Upper lobe of right lung (tissue), 1 donor: ENCODE data around the gene ATRIP. TPM values are rescaled to one million over a fixed set of nuclear protein-coding genes. Genes with fewer than 3 reads are reported as not detected.

Experiments
- ATAC-seq: fragments of 200-7000 bp; cut with Tn5 transposase; one replicate; pipeline ENCODE4 v1.9.1; 2020; ENCODE audit warnings: mild to moderate bottlenecking, moderate library complexity
- DNase-seq: peaks from one replicate; pipeline ENCODE4 v3.0.0-alpha.2; 2020
- H3K27ac ChIP-seq: fragments of 200-600 bp; one replicate; pipeline ENCODE4 v1.8.0; 2022
- H3K27me3 ChIP-seq: fragments of 200-600 bp; one replicate; pipeline ENCODE4 v1.8.0; 2022; ENCODE audit warnings: mild to moderate bottlenecking
- H3K36me3 ChIP-seq: fragments of 200-600 bp; one replicate; pipeline ENCODE4 v1.8.0; 2022
- H3K4me1 ChIP-seq: fragments of 200-600 bp; one replicate; pipeline ENCODE4 v1.8.0; 2022
- H3K4me3 ChIP-seq: fragments of 200-600 bp; one replicate; pipeline ENCODE4 v1.8.0; 2022; ENCODE audit warnings: mild to moderate bottlenecking
- H3K9me3 ChIP-seq: fragments of 200-600 bp; one replicate; pipeline ENCODE4 v1.8.0; 2022
- intact Hi-C: fragments of 100-400 bp; cut with DNase I; formaldehyde crosslinking; loops from one replicate; pipeline ENCODE4 v1.11.0; 2022
- total RNA-seq: library from RNA; stranded (reverse); fragmentation: NEBNext Ultra II Directional; extraction: Animal tissue kit (Norgen Biotek cat#: 25700); gene quantifications from one replicate; pipeline ENCODE4 v1.2.1, GENCODE V29; 2021
- TF ChIP-seq, protein P1 (sequence below): fragments of 200-600 bp; IDR thresholded peaks from one replicate; pipeline ENCODE4 v1.8.0; 2022; ENCODE audit warnings: antibody characterized with exemption
- donor health status: DM: no; HTN: yes; CAD: no; lungs with severe emphysema.

Gene ATRIP
- total RNA-seq, 1 donor from 2014 or later = 5.3 TPM

GRCh38 chr3:48500656-48501055 is 54.1 kb downstream of the ATRIP start:
- no peak overlapping the region for H3K27ac ChIP-seq
- H3K4me1 ChIP-seq = peaks cover 14% of the 10 kb centered on the region
- H3K4me3 ChIP-seq = no peak overlapping the region
- no peak for ATAC-seq
- H3K27me3 ChIP-seq = no peaks in the 10 kb centered on the region
- intact Hi-C loops = no loop called here
- DNase-seq = no peak
- H3K9me3 ChIP-seq = no peaks in the 10 kb centered on the region
- TF ChIP-seq, protein P1, sequence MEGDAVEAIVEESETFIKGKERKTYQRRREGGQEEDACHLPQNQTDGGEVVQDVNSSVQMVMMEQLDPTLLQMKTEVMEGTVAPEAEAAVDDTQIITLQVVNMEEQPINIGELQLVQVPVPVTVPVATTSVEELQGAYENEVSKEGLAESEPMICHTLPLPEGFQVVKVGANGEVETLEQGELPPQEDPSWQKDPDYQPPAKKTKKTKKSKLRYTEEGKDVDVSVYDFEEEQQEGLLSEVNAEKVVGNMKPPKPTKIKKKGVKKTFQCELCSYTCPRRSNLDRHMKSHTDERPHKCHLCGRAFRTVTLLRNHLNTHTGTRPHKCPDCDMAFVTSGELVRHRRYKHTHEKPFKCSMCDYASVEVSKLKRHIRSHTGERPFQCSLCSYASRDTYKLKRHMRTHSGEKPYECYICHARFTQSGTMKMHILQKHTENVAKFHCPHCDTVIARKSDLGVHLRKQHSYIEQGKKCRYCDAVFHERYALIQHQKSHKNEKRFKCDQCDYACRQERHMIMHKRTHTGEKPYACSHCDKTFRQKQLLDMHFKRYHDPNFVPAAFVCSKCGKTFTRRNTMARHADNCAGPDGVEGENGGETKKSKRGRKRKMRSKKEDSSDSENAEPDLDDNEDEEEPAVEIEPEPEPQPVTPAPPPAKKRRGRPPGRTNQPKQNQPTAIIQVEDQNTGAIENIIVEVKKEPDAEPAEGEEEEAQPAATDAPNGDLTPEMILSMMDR = no peak
- H3K36me3 ChIP-seq = peaks cover 14% of the 10 kb centered on the region

- intact Hi-C loops = no loop called here
- Histone ChIP-seq H3K36me3 (peaks cover 9% of the 10 kb centered on the region), H3K4me1 (peaks cover 14% of the 10 kb centered on the region), H3K9me3 (no peaks in the 10 kb centered on the region), H3K27me3 (no peaks in the 10 kb centered on the region), H3K27ac (no peak overlapping the region), H3K4me3 (no peak overlapping the region)
- ATAC-seq (no peak), DNase-seq (no peak)
- TF ChIP-seq, protein P1 = no peak
Measured at GRCh38 chr3:48501196-48501595, 54.7 kb downstream of the ATRIP start.

DNA sequence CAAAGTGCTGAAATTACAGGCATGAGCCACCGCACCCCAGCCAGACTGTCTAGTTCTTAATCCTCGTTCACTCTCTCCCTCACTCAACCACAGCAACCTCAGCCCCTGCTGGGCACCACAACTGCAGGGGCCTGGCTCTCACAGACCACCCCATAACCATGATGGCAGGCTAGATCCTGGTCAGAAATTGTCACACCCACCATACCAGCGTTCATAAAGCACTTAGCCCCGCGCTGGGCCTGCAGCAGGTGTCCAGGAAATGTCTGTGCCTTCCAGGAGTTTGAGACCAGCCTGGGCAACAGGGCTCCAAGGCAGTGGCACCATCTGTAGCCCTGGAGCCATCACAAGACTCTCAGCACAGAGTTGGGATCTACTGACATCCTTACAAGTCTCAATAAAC is 55.6 kb downstream of the ATRIP start:
- ATAC-seq (no peak), DNase-seq (no peak)
- Histone ChIP-seq H3K4me3 (no peak overlapping the region), H3K27ac (peak overlapping the region; percentile 91), H3K27me3 (no peaks in the 10 kb centered on the region), H3K4me1 (peaks cover 14% of the 10 kb centered on the region), H3K36me3 (peaks cover 7% of the 10 kb centered on the region), H3K9me3 (no peaks in the 10 kb centered on the region)
- TF ChIP-seq, protein P1 = no peak
- intact Hi-C loops = no loop called here

- H3K4me3 ChIP-seq = peak overlapping the region; percentile 67
- no peaks in the 10 kb centered on the region for H3K27me3 ChIP-seq
- H3K4me1 ChIP-seq = peaks cover 20% of the 10 kb centered on the region
- no peak for DNase-seq
- no peaks in the 10 kb centered on the region for H3K9me3 ChIP-seq
- H3K36me3 ChIP-seq = peaks cover 7% of the 10 kb centered on the region
- TF ChIP-seq, protein P1 = no peak
- H3K27ac ChIP-seq = peak overlapping the region; percentile 91
- no peak for ATAC-seq
- intact Hi-C loops = no loop called here
Measured at GRCh38 chr3:48502728-48503168, 56.2 kb downstream of the ATRIP start.

- ATAC-seq (peak; percentile 5), DNase-seq (peak; percentile 72)
- Histone ChIP-seq H3K27me3 (no peaks in the 10 kb centered on the region), H3K36me3 (no peaks in the 10 kb centered on the region), H3K27ac (peak overlapping the region; percentile 91), H3K9me3 (no peaks in the 10 kb centered on the region), H3K4me1 (peaks cover 21% of the 10 kb centered on the region), H3K4me3 (peak overlapping the region; percentile 67)
- TF ChIP-seq, protein P1 = no peak
- intact Hi-C loops = no loop called here
Measured at GRCh38 chr3:48503401-48504050, 57.0 kb downstream of the ATRIP start.
